RWPE1 (cell line): Measurements from ENCODE around the gene PPP1R12C.
A peak's percentile ranks its signal among the peaks of the same experiment; 100 is the strongest.

ENCODE experiments used
- CTCF ChIA-PET: fragments of 350-600 bp; sonication (Branson Sonifier 250); formaldehyde crosslinking; extraction: SDS; loops from one replicate; lab custom pipeline; 2021; lab: Yijun Ruan, JAX
- POLR2A ChIA-PET: fragments of 400-600 bp; formaldehyde crosslinking; extraction: SDS; loops from one replicate; lab custom pipeline; 2020; ENCODE audit warnings: antibody characterized with exemption; ENCODE audit not compliant: low non-redundant PET; lab: Yijun Ruan, JAX
- DNase-seq: peaks from one replicate; pipeline ENCODE4 v3.0.0; 2012; ENCODE audit warnings: low spot score
- H3K27ac ChIP-seq: fragments of 450-650 bp; 2 replicates; pipeline ENCODE4 v1.5.1; 2017
- CTCF ChIP-seq: fragments of 450-650 bp; conservative IDR thresholded peaks from 2 replicates; pipeline ENCODE4 v1.5.1; 2017; ENCODE audit warnings: low read depth, mild to moderate bottlenecking

PPP1R12C gene

DNA sequence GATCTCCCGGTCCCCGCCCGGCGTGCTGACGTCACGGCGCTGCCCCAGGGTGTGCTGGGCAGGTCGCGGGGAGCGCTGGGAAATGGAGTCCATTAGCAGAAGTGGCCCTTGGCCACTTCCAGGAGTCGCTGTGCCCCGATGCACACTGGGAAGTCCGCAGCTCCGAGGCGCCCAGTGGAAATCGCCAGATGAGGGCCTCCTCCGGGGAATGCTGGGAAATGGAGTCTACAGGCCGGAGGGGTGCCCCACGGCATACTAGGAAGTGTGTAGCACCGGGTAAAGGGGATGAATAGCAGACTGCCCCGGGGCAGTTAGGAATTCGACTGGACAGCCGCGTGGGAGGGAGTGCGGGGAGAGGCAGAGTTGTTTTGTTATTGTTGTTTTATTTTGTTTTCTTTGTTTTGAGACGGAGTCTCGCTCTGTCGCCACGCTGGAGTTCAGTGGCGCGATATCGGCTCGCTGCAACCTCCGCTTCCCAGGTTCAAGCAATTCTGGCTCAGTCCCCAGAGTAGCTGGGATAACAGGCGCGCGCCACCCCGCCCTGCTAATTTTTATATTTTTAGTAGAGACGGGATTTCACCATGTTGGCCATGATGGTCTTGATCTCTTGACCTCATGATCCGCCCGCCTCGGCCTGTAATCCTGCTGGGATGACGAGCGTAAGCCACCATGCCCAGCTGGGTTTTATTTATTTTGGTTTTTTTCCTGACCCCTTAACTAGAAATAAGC lies 390 bp upstream of the PPP1R12C start:
- POLR2A ChIA-PET, result interaction anchor here (0.5 kb wide), 1 partner anchor 15 kb away, joined by 8 read pairs; no protein-coding TSS in a partner anchor
- peak overlapping the region; percentile 80 for H3K27ac ChIP-seq
- TF ChIP-seq CTCF, result no peak
- DNase-seq, result peak; percentile 98
- CTCF ChIA-PET, result interaction anchor here (0.6 kb wide), 1 partner anchor 22 kb away, joined by 4 read pairs; no protein-coding TSS in a partner anchor

DNA sequence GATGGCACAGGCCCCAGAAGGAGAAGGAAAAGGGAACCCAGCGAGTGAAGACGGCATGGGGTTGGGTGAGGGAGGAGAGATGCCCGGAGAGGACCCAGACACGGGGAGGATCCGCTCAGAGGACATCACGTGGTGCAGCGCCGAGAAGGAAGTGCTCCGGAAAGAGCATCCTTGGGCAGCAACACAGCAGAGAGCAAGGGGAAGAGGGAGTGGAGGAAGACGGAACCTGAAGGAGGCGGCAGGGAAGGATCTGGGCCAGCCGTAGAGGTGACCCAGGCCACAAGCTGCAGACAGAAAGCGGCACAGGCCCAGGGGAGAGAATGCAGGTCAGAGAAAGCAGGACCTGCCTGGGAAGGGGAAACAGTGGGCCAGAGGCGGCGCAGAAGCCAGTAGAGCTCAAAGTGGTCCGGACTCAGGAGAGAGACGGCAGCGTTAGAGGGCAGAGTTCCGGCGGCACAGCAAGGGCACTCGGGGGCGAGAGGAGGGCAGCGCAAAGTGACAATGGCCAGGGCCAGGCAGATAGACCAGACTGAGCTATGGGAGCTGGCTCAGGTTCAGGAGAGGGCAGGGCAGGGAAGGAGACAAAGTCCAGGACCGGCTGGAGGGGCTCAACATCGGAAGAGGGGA lies 1.1 kb downstream of the PPP1R12C start:
- no peak for TF ChIP-seq CTCF
- ChIA-PET CTCF (interaction anchor here (0.7 to 1.5 kb wide), 2 partner anchors 27 to 588 kb away, joined by 3 to 4 read pairs; no protein-coding TSS in a partner anchor), POLR2A (interaction anchor here (0.6 kb wide), 1 partner anchor 36 kb away, joined by 3 read pairs; no protein-coding TSS in a partner anchor)
- peak; percentile 57 for DNase-seq
- peak overlapping the region; percentile 80 for H3K27ac ChIP-seq

GRCh38 chr19:55115446-55116065 lies 1.9 kb downstream of the PPP1R12C start:
- POLR2A ChIA-PET, result no interaction called here
- CTCF ChIA-PET, result interaction anchor here (1.0 to 1.5 kb wide), 2 partner anchors 26 to 27 kb away, joined by 4 to 8 read pairs; no protein-coding TSS in a partner anchor
- DNase-seq, result no peak
- no peak for TF ChIP-seq CTCF
- H3K27ac ChIP-seq, result peak overlapping the region; percentile 80

- ChIA-PET POLR2A (no interaction called here), CTCF (interaction anchor here (1.0 to 1.5 kb wide), 2 partner anchors 26 to 27 kb away, joined by 4 to 8 read pairs; no protein-coding TSS in a partner anchor)
- H3K27ac ChIP-seq, result peak overlapping the region; percentile 80
- TF ChIP-seq CTCF, result no peak
- DNase-seq, result no peak
Measured at GRCh38 chr19:55114566-55115145, 2.8 kb downstream of the PPP1R12C start.

- TF ChIP-seq CTCF, result no peak
- ChIA-PET CTCF (no interaction called here), POLR2A (no interaction called here)
- peak overlapping the region; percentile 80 for H3K27ac ChIP-seq
- DNase-seq, result peak; percentile 34
Measured at GRCh38 chr19:55113570-55114039, 3.8 kb downstream of the PPP1R12C start.
